GM12891 (cell line): Measurements from ENCODE around the gene GOLGA2.

Experiments used
- DNase-seq: peaks from one replicate; pipeline ENCODE4 v3.0.0; 2011; ENCODE audit warnings: low spot score; ENCODE audit not compliant: insufficient read length
- FAIRE-seq: peaks from 2 replicates; lab custom pipeline; 2011; peaks lifted over from hg19 to GRCh38; lab: Jason Lieb, UNC
- PAX5 ChIP-seq: IDR thresholded peaks from 2 replicates; pipeline ENCODE4 v1.6.1; 2011; ENCODE audit warnings: low read length, moderate library complexity, mild to moderate bottlenecking; ENCODE audit not compliant: insufficient read depth, severe bottlenecking
- POLR2A ChIP-seq: IDR thresholded peaks from 2 replicates; pipeline ENCODE4 v1.6.1; 2011; ENCODE audit warnings: low read depth, low read length, control low read depth
- POLR2AphosphoS5 ChIP-seq: IDR thresholded peaks from 2 replicates; pipeline ENCODE4 v1.6.1; 2011; ENCODE audit warnings: low read depth, low read length, control low read depth
- POU2F2 ChIP-seq: IDR thresholded peaks from 2 replicates; pipeline ENCODE4 v1.6.1; 2011; ENCODE audit warnings: low read depth, mild to moderate bottlenecking, control low read depth, low read length, moderate library complexity
- SPI1 ChIP-seq: IDR thresholded peaks from 2 replicates; pipeline ENCODE4 v1.6.1; 2011; ENCODE audit warnings: low read depth, low read length, control low read depth
- TAF1 ChIP-seq: IDR thresholded peaks from 2 replicates; pipeline ENCODE4 v1.6.1; 2011; ENCODE audit warnings: low read depth, low read length, control low read depth

The GOLGA2 gene

DNA sequence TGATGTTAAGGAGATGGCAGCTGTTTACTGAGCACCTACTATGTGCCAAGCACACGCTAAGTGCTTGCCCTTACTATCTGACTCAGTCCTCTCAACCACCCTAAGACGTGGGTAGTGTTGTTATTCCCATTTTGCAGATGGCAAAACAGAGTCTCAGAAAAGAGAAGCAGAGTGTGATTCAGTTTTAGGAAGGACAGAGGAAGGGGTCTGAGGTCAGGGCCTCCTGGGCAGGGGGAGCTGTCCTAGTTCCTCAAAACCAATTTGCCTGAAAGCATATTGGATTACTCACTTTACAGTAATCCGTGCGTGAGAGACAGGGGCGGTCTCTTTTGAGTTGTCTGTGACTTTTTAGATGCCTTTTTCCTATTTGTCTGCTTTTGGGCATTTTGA is 49.4 kb downstream of the GOLGA2 start:
- FAIRE-seq, result no peak
- no peak for TF ChIP-seq POLR2AphosphoS5
- TF ChIP-seq POU2F2, result no peak
- no peak for TF ChIP-seq PAX5
- TF ChIP-seq POLR2A, result no peak
- no peak for TF ChIP-seq SPI1
- no peak for TF ChIP-seq TAF1
- no peak for DNase-seq

DNA sequence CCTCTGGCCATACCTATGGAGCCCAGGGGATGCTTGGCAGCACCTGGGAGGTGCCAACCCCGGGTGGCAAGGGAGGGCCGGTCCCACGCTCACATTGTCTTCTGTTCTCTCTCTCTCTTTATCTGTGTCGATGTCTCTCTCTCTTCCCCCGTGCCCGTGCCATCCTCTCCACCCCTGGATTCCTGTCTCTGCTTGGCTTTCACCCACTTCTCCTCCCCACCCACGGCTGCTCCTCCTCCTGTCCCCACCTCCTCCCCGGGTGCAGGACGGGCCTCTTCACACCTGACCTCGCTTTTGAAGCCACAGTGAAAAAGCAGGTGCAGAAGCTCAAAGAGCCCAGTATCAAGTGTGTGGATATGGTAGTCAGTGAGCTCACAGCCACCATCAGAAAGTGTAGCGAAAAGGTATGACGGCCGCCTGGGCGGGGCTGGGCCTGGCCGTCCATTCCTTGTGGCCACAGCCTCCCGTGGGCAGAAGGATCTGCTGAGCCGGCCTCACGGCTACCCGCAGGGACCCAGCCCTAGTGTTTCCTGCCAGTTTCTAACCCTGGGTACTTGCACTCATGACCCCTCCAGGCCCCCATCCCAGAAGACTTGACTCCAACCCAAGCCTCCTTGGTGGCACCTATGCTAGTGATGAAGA is 49.9 kb downstream of the GOLGA2 start:
- no peak for FAIRE-seq
- no peak for TF ChIP-seq POLR2AphosphoS5
- no peak for TF ChIP-seq POU2F2
- no peak for TF ChIP-seq SPI1
- TF ChIP-seq POLR2A, result no peak
- no peak for TF ChIP-seq TAF1
- TF ChIP-seq PAX5, result no peak

DNA sequence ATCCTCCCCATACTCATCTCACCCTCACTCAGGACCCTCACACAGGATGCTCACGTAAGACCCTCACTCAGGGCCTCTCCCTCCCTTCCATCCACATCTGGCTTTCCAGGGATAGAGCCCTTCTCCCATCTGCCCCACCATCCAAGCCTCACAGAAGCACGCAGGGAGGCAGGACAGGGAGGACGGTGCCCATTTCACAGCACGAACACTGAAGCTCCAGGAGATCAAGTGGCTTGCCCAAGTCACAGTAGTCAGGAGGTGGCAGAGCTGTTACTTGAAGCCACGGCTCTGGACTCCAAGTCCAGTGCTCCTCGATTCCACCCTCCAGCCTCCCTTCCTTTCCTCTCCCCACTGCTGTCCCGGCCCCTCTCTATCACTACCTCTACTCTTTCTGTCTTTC is 50.9 kb downstream of the GOLGA2 start:
- TF ChIP-seq POLR2A (no peak), POLR2AphosphoS5 (no peak), PAX5 (no peak), SPI1 (no peak), TAF1 (no peak), POU2F2 (no peak)
- DNase-seq (no peak), FAIRE-seq (no peak)

More for the DNA sequence above, 49.9 kb downstream of the GOLGA2 start:
- DNase-seq, result no peak

DNA sequence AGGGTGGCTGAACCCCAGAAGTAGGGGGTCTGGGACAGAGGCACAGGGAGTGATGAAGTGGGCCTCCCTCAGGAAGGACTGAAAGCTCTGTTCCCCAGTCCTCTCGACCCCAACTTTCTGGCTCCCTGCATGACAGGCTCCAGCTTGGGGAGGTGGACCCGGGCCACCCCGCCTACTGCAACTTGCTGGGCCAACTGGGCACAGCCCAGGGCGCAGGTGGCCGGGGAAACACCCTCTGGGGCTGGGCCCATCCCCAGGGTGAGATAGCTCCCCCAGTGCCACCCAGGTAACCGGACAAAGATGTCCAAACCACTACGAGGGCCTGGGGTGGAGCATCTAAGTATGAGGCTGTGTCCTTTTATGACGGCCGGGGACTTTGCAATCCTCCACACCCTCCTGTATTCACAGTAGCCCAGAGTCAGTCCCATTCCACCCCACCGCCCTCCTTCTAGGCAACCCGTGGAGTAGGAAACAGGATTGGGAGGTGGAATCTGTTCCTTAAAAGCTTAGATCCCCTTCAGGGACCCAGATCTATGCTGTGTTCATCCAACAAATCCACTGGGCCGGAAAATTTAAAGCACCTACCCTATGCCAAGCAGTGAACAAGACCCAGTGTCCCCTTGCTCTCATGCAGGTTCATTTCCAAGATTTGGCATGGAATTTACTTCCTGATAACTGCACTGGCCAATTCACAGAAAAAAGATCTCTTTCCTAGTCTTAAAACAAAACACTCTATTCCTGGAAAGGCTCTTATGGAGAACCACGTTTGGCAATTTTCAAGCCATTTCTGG is 52.7 kb downstream of the GOLGA2 start:
- no peak for FAIRE-seq
- DNase-seq, result no peak
- TF ChIP-seq POU2F2 (no peak), POLR2A (no peak)

DNA sequence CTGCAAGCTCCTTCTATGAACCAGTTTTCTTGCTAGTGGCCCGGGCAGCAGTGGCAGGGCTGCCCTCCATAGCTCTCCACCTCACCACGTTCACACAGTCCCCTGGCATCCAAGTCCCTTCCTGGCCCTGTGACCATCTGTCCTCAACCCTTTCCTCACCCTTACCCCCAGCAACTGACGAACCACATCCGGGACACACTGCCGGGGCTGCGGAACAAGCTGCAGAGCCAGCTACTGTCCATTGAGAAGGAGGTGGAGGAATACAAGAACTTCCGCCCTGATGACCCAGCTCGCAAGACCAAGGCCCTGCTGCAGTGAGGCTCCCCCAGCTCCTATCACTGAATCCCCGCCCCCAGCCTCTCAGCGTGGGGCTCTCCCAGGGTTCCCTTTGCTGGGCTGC is 53.8 kb downstream of the GOLGA2 start:
- no peak for FAIRE-seq
- no peak for TF ChIP-seq TAF1
- no peak for TF ChIP-seq POU2F2
- TF ChIP-seq POLR2AphosphoS5, result no peak
- DNase-seq, result no peak

DNA sequence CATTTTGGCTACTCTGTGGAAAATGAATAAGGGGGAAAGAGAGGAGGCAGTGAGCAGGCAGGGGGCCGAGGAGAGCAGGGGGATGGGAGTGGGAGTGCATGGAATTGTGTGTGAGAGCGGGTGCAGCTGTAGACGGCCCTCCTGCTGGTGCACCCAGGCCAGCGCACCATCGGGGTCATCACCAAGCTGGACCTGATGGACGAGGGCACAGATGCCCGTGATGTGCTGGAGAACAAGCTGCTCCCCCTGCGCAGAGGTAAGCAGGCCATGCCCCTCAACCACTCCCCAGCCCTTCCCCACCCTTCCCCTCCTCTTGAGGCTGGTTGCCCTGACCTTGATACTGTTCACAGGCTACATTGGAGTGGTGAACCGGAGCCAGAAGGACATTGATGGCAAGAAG is 56.0 kb downstream of the GOLGA2 start:
- TF ChIP-seq POLR2AphosphoS5, result no peak
- no peak for TF ChIP-seq PAX5
- no peak for TF ChIP-seq TAF1
- no peak for TF ChIP-seq POU2F2
- TF ChIP-seq POLR2A, result no peak
- no peak for TF ChIP-seq SPI1
- DNase-seq (no peak), FAIRE-seq (no peak)

DNA sequence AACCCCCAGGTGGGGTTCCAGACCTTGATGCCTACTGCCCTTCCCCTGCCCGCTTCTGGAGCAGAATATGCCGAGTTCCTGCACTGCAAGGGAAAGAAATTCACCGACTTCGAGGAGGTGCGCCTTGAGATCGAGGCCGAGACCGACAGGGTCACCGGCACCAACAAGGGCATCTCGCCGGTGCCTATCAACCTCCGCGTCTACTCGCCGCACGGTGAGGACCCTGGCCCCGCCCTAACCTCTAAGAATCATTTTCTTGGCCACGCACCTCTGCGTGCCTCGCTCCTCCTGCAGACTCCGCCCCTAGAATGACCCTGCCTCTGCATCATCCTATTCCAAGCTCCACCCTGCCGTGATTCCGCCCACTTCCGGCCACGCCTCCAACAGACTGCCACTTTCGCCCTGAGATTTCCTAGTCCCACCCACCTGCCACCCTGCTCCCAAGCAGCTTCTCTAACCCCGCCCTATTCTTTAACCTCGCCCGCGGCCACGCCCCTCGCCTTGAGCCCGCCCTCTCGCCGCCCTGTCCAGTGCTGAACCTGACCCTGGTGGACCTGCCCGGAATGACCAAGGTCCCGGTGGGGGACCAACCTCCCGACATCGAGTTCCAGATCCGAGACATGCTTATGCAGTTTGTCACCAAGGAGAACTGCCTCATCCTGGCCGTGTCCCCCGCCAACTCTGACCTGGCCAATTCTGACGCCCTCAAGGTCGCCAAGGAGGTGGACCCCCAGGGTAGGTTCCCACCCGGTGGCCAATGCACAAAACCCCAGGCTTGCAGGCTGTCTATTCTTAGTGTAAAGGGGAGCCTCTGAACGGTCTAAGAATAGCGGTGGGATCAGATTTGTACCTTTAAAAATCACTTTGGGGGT is 57.1 kb downstream of the GOLGA2 start:
- FAIRE-seq, result peak; percentile 90
- peak; percentile 76 for DNase-seq
- TF ChIP-seq POU2F2, result no peak
- no peak for TF ChIP-seq SPI1
- TF ChIP-seq PAX5, result no peak
- no peak for TF ChIP-seq POLR2AphosphoS5
- TF ChIP-seq POLR2A, result no peak
- no peak for TF ChIP-seq TAF1

DNA sequence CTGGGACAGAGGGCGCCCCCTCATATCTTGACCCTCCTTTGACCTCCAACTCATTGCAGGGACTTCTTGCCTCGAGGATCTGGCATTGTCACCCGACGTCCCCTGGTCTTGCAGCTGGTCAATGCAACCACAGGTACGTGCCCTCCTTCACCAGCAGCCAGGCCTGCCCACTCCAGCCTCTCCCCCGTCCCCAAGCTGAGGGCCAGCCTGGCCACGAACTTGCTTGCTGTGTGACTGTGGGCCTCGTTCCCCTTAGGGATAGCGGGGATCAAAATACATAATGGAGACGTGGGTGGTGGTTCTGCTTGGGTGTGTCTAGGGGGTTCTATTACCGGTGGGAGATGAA is 57.7 kb downstream of the GOLGA2 start:
- DNase-seq (no peak), FAIRE-seq (no peak)
- TF ChIP-seq SPI1 (no peak), POLR2AphosphoS5 (no peak), PAX5 (no peak), POLR2A (no peak)

DNA sequence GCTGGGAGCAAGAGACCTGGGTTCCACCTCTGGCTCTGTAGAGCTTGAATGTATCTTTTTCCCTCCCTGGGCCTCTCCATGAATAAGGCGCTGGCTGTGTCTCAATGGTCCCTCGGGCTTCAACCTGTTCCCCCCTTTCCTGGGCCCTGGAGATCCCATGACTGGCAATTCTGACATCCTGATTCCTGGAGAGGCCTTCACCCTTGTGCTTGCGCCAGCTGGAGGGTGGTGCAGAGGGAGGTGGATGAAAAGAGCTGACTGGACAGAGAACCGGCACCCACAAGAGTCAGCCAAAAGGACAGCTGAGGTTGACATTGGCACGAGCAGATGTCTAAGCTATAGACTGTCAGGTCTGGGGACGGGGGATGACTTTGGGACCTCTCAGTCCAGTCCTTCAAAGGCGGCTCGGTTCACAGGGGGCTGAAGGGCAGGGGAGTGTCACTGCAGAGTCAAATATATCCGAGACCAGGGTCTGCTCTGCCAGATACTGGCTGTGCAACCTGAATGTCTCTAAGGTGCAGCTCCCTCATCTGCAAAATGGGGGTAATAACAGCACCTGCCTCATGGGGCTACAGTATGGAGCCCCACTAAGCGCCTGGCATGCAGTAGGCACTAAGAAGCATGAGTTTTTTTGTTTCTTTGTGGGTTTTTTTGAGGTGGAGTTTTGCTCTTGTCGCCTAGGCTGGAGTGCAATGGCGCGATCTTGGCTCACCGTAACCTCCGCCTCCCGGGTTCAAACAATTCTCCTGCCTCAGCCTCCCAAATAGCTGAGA is 58.8 kb downstream of the GOLGA2 start:
- TF ChIP-seq POU2F2 (no peak), SPI1 (no peak), POLR2A (no peak), TAF1 (no peak), PAX5 (no peak)
- DNase-seq (no peak), FAIRE-seq (no peak)
